Activated T-cell treated with anti-CD3 and anti-CD28 coated beads, Interleukin-2, amount 50 U/mL, for 72 hours (primary cell): Measurements from ENCODE around the gene BMPER. TPM values are rescaled to one million over a fixed set of nuclear protein-coding genes. Genes with fewer than 3 reads are reported as not detected.
"Not testable (repeated sequence)": the region's sequence is repeated elsewhere in the genome, so short reads cannot be mapped to it uniquely, and the experiment has no call there.

ENCODE experiments used
- ATAC-seq, 2 donors: fragments of 150-1000 bp; cut with Tn5 transposase; replicated peaks in 1 of 2; 2 replicates each; pipeline ENCODE4 v1.10.0; 2021; ENCODE audit warnings: moderate library complexity in 2 of 2, mild to moderate bottlenecking in 1 of 2
- DNase-seq, 2 donors: peaks; one replicate each; pipeline ENCODE4 v3.0.0; 2021 to 2022; ENCODE audit warnings: mixed read lengths in 1 of 2
- H3K27ac Mint-ChIP-seq: one replicate; pipeline ENCODE4 v1.8.0; 2022; ENCODE audit warnings: mild to moderate bottlenecking, moderate library complexity, mixed read lengths
- H3K27me3 Mint-ChIP-seq: one replicate; pipeline ENCODE4 v1.8.0; 2022; ENCODE audit warnings: low read depth, mixed read lengths
- H3K36me3 Mint-ChIP-seq, 2 donors: one replicate each; pipeline ENCODE4 v1.8.0; 2022; ENCODE audit warnings: mixed read lengths in 2 of 2, mild to moderate bottlenecking in 1 of 2; ENCODE audit not compliant: insufficient read depth in 2 of 2
- H3K4me1 Mint-ChIP-seq: one replicate; pipeline ENCODE4 v1.8.0; 2022; ENCODE audit warnings: low read depth, mixed read lengths
- H3K4me3 Mint-ChIP-seq, 2 donors: one replicate each; pipeline ENCODE4 v1.8.0; 2022; ENCODE audit warnings: mild to moderate bottlenecking in 2 of 2, mixed read lengths in 2 of 2, moderate library complexity in 2 of 2
- H3K9me3 Mint-ChIP-seq, 2 donors: one replicate each; pipeline ENCODE4 v1.8.0; 2022; ENCODE audit warnings: mixed read lengths in 2 of 2
- total RNA-seq, 2 donors: library from RNA; stranded (reverse); gene quantifications; one replicate each; pipeline ENCODE4 v1.2.3, GENCODE V29; 2022

The BMPER gene
- total RNA-seq, 2 donors from 2014 or later: 0.35 TPM; not detected in 1

- Mint-ChIP-seq H3K36me3 (no peaks in the 10 kb centered on the region), H3K27me3 (no peaks in the 10 kb centered on the region), H3K4me1 (no peaks in the 10 kb centered on the region), H3K4me3 (no peak overlapping the region), H3K27ac (no peak overlapping the region), H3K9me3 (peaks cover 0 to 5% of the 10 kb centered on the region in 2 donors)
- ATAC-seq (no peak), DNase-seq (no peak)
Observed at GRCh38 chr7:34157137-34157536, 251.8 kb downstream of the BMPER start.

GRCh38 chr7:34158368-34159153, 253.2 kb downstream of the BMPER start:
- Mint-ChIP-seq H3K27me3 (no peaks in the 10 kb centered on the region), H3K9me3 (peaks cover 0 to 8% of the 10 kb centered on the region in 2 donors), H3K36me3 (no peaks in the 10 kb centered on the region), H3K27ac (no peak overlapping the region), H3K4me3 (no peak overlapping the region), H3K4me1 (no peaks in the 10 kb centered on the region)
- ATAC-seq: no peak
- no peak for DNase-seq

- Mint-ChIP-seq H3K27ac (no peak overlapping the region), H3K4me3 (no peak overlapping the region), H3K27me3 (no peaks in the 10 kb centered on the region), H3K9me3 (peaks cover 2 to 11% of the 10 kb centered on the region in 2 donors), H3K4me1 (no peaks in the 10 kb centered on the region), H3K36me3 (no peaks in the 10 kb centered on the region)
- no peak for DNase-seq
- no peak for ATAC-seq
Observed at GRCh38 chr7:34160261-34160752, 255.0 kb downstream of the BMPER start.

GRCh38 chr7:34162027-34162565, 256.8 kb downstream of the BMPER start:
- Mint-ChIP-seq H3K4me3 (no peak overlapping the region), H3K9me3 (peaks cover 2 to 11% of the 10 kb centered on the region in 2 donors), H3K27ac (no peak overlapping the region), H3K27me3 (no peaks in the 10 kb centered on the region), H3K36me3 (no peaks in the 10 kb centered on the region), H3K4me1 (no peaks in the 10 kb centered on the region)
- no peak for ATAC-seq
- DNase-seq: no peak

GRCh38 chr7:34162677-34163076, 257.3 kb downstream of the BMPER start:
- ATAC-seq: no peak
- Mint-ChIP-seq H3K4me1 (no peaks in the 10 kb centered on the region), H3K4me3 (no peak overlapping the region), H3K9me3 (peaks cover 2 to 8% of the 10 kb centered on the region in 2 donors), H3K27ac (no peak overlapping the region), H3K27me3 (no peaks in the 10 kb centered on the region), H3K36me3 (no peaks in the 10 kb centered on the region)
- DNase-seq: no peak

GRCh38 chr7:34163956-34164355, 258.6 kb downstream of the BMPER start:
- DNase-seq: no peak
- Mint-ChIP-seq H3K27me3 (no peaks in the 10 kb centered on the region), H3K27ac (no peak overlapping the region), H3K4me1 (no peaks in the 10 kb centered on the region), H3K4me3 (no peak overlapping the region), H3K9me3 (peaks cover 2 to 6% of the 10 kb centered on the region in 2 donors), H3K36me3 (no peaks in the 10 kb centered on the region)
- no peak for ATAC-seq

- Mint-ChIP-seq H3K27me3 (no peaks in the 10 kb centered on the region), H3K27ac (no peak overlapping the region), H3K9me3 (peaks cover 2 to 6% of the 10 kb centered on the region in 2 donors), H3K4me1 (no peaks in the 10 kb centered on the region), H3K36me3 (no peaks in the 10 kb centered on the region), H3K4me3 (no peak overlapping the region)
- no peak for ATAC-seq
- no peak for DNase-seq
Observed at GRCh38 chr7:34165466-34165865, 260.1 kb downstream of the BMPER start.

GRCh38 chr7:34165927-34166550, 260.7 kb downstream of the BMPER start:
- H3K27ac Mint-ChIP-seq: no peak overlapping the region
- ATAC-seq: no peak

GRCh38 chr7:34168013-34168412, 262.7 kb downstream of the BMPER start:
- Mint-ChIP-seq H3K9me3 (peaks cover 2 to 3% of the 10 kb centered on the region in 2 donors), H3K4me3 (no peak overlapping the region), H3K27ac (no peak overlapping the region), H3K4me1 (no peaks in the 10 kb centered on the region), H3K36me3 (no peaks in the 10 kb centered on the region), H3K27me3 (no peaks in the 10 kb centered on the region)
- no peak for DNase-seq
- ATAC-seq: no peak

More at GRCh38 chr7:34165927-34166550, 260.7 kb downstream of the BMPER start:
- Mint-ChIP-seq H3K27me3 (no peaks in the 10 kb centered on the region), H3K4me1 (no peaks in the 10 kb centered on the region), H3K4me3 (no peak overlapping the region), H3K9me3 (peaks cover 2 to 6% of the 10 kb centered on the region in 2 donors), H3K36me3 (no peaks in the 10 kb centered on the region)
- no peak for DNase-seq

GRCh38 chr7:34174688-34175616, 269.6 kb downstream of the BMPER start:
- DNase-seq, ATAC-seq, H3K36me3 Mint-ChIP-seq, H3K4me1 Mint-ChIP-seq, H3K27me3 Mint-ChIP-seq, H3K27ac Mint-ChIP-seq, H3K9me3 Mint-ChIP-seq, H3K4me3 Mint-ChIP-seq: not testable (repeated sequence)

- peaks cover 0 to 5% of the 10 kb centered on the region in 2 donors for H3K36me3 Mint-ChIP-seq
- no peak for DNase-seq
- ATAC-seq: no peak
Observed at GRCh38 chr7:34175837-34176236, 270.5 kb downstream of the BMPER start.

GRCh38 chr7:34177476-34177875, 272.1 kb downstream of the BMPER start:
- Mint-ChIP-seq H3K27me3 (no peaks in the 10 kb centered on the region), H3K36me3 (peaks cover 0 to 5% of the 10 kb centered on the region in 2 donors), H3K27ac (no peak overlapping the region), H3K4me1 (no peaks in the 10 kb centered on the region), H3K9me3 (peaks cover 2 to 3% of the 10 kb centered on the region in 2 donors), H3K4me3 (no peak overlapping the region)
- ATAC-seq: no peak
- no peak for DNase-seq

More at GRCh38 chr7:34175837-34176236, 270.5 kb downstream of the BMPER start:
- Mint-ChIP-seq H3K27me3 (no peaks in the 10 kb centered on the region), H3K4me3 (no peak overlapping the region), H3K9me3 (peaks cover 2 to 3% of the 10 kb centered on the region in 2 donors), H3K27ac (no peak overlapping the region), H3K4me1 (no peaks in the 10 kb centered on the region)
